ENCODE results near the gene CYP21A2.
"Not testable (repeated sequence)": the region's sequence is repeated elsewhere in the genome, so short reads cannot be mapped to it uniquely, and the experiment has no call there.

DNA sequence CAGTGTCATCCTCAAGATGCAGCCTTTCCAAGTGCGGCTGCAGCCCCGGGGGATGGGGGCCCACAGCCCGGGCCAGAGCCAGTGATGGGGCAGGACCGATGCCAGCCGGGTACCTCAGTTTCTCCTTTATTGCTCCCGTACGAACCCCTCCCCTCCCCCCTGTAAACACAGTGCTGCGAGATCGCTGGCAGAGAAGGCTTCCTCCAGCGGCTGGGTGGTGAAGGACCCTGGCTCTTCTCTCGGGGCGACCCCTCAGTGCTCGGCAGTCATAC lies 2.8 kb downstream of the CYP21A2 start:
- TF ChIP-seq, protein P1, sequence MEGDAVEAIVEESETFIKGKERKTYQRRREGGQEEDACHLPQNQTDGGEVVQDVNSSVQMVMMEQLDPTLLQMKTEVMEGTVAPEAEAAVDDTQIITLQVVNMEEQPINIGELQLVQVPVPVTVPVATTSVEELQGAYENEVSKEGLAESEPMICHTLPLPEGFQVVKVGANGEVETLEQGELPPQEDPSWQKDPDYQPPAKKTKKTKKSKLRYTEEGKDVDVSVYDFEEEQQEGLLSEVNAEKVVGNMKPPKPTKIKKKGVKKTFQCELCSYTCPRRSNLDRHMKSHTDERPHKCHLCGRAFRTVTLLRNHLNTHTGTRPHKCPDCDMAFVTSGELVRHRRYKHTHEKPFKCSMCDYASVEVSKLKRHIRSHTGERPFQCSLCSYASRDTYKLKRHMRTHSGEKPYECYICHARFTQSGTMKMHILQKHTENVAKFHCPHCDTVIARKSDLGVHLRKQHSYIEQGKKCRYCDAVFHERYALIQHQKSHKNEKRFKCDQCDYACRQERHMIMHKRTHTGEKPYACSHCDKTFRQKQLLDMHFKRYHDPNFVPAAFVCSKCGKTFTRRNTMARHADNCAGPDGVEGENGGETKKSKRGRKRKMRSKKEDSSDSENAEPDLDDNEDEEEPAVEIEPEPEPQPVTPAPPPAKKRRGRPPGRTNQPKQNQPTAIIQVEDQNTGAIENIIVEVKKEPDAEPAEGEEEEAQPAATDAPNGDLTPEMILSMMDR (IDR thresholded peaks at IDR 0.05): not testable (repeated sequence)
- TF ChIP-seq POLR2AphosphoS5, POLR2A (IDR thresholded peaks at IDR 0.05): not testable (repeated sequence)

Measured in prostate gland (tissue), 2 donors.